NCI-H526 (cell line): Measurements from ENCODE around the gene PTCD3.

Experiments
- DNase-seq, 2 experiments: peaks; one replicate each; lab custom pipeline; 2025; lab: John Stamatoyannopoulos, UW

The PTCD3 gene

DNA sequence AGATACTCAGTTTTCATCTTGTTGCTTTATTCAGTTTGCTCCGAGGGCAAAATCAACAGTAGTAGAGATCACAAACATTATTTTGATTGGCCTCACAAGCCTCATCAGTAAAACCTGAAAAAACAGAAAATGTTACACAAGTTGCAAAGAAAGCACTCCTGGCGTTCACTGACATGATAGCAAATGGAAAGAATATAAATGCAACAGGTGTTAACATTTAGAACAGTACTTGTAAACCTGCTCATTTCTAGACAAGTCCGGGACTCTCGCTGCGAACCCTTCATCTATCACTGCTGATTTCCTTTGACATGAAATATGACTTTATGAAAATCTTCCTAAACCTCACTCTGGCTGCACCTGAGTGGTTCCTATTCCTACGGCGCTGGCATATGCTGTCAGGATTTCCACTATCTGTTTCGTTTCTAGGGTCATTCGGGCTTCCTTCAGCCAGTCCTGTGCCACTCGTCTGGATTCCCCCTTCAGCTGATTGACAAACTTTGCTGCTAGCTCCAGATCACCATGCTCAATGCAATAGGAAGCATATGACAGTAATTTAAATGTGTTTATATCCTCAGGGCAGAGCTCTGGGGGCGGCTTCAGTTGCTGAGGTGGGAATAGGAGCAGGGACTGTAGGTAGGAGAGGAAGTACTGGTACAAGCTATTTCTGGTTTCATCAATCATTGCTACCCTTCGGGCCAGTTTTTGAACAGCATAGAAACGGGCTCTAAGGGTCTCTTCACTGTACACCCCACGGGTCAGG lies 38.1 kb downstream of the PTCD3 start:
- no peak for DNase-seq

DNA sequence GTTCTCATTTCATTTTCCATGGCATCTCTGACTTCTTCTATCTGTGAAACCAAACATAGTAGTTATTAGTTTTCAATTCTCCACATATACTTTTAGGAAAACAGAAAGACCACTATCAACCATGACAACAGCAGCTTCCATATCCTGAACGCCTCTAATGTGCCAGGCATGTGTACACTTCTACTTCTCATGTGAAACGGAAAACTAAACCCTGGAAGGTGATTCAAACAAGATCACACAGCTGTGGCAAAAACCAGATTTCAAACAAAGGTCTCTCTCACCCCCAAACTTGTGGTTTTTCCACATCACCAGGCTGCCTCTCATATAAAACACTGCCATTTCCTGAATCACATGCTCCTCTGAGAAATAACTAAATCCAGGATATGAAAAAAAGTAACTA lies 41.8 kb downstream of the PTCD3 start:
- DNase-seq = no peak

DNA sequence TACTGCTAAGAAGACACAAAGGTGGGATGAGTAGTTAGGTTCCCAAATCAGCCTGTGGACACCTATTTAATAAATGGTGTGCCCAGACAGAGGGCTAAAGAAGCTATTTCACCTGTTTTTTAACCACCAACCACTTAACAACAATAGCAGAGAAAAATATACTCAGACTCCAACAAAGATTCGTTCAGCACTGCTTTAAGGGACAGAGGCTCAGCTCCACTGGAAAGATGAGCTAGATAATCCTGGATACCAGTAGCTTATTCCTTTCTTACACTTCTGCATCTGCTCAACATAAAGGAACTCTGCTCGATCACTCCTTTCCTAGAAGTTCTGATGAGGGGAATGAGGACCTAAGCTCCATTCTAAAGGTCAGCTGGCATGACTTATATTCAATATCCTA lies 44.5 kb downstream of the PTCD3 start:
- no peak for DNase-seq

DNA sequence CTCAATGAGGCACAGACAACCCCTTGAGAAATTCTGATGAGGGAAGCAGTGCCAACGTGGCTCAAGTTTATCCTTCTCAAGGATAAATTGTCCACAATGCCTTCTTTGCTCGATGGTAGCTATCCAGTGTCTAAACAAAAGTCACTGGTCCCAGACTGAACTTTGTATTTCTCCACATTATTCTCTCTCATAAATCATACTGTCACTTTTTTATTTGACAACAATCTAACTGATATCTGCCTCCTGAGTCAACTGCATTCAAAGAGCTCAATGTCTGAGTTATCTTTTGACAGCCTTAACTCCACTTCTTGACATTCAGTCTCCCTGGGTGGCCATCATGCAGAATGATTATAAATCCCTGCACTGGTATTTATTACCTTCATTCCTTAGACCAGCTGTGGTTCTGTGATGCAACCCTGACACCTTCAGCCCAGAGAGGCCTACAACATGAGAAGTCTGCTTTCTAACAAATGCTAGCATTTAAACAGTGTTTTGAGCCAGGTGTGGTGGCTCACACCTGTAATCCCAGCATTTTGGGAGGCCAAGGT lies 51.0 kb downstream of the PTCD3 start:
- no peak for DNase-seq

DNA sequence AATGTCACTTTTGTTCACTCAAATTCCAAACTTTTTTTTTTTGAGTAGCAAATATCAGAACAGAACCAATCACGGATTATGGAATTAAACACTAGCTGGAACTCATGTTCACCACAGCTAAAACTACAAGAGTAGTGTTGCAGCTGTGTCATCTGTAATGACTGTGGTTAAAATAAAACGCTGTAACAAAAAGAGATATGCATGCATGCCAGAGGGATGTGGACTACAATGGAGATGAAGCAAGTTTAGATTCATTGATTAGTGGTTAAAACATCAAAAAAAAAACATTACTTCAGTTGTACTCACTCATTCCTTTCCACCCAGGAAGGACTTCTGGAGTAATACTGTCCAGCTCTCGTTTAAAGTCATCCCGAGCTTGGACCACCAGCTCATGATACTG lies 52.3 kb downstream of the PTCD3 start:
- no peak for DNase-seq

DNA sequence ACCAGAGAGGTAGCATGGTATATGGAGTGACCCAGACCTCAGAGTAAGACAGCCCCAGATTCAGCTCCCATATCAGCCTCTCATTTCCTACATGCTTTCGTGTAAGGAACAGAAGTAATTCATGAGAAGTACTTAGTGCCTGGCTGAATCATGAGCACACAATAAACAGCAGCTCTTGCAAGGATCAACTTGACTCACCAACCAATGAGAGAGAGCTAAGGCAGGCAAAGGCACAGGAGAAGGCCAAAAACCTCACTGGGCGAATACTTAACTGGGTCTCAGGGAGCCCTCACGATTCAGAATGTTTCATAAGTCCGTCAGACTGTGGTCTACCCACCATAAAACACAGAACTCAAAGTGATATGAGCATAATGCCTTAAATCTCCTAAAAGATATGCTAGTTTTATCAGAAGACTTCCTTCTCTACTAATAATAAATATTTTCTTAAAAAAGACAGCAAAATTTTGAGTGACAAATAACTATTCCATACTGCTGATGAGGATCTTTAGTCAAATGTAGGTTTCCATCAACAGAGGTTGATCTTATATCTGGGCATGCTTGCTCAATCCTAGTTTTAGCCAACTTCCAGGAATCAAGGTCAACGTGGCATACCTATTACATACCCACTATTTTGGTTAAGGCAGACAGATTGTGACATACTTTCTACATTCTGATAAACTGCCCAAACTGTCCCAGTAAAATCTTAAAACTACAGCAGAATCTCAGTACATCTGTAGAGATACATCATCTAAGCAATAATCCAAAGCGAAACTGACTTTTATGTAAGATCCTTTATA lies 54.3 kb downstream of the PTCD3 start:
- DNase-seq = no peak

DNA sequence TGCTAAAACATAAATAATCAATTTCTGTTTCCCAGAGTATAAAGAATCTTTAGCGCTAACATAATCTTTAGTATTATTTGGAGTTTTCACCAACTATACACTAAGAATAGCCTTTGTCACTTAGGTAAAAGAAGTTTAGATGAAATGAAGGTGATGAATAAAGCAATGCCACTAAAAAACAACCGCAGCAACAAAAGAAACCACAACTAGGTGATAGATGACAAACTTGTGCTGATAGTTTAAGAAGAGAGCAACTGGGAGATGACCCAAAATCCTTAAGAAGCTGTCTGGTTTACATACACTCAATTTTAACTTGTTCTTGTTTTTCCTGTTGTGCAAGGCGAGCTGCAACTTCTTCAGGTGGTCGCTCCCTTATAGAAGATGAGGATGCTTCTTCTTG lies 64.4 kb downstream of the PTCD3 start:
- DNase-seq = no peak

DNA sequence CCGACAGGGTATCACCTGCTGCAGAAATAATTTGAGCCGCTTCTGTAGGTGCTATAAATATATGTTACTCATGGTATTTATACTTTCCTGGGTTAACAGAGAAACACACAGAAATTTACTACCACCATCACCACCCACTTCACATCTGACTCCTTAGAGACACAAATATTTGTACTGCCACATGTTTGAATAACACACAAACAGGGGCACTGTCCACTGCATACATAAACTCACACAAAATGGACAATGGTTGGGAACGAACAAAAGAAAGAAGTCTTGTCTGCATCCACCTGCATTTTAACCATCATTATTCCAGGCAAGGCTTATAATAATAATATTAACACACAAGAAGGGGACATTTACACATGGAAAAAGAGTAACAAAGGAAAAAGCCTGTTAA lies 65.3 kb downstream of the PTCD3 start:
- DNase-seq = no peak

DNA sequence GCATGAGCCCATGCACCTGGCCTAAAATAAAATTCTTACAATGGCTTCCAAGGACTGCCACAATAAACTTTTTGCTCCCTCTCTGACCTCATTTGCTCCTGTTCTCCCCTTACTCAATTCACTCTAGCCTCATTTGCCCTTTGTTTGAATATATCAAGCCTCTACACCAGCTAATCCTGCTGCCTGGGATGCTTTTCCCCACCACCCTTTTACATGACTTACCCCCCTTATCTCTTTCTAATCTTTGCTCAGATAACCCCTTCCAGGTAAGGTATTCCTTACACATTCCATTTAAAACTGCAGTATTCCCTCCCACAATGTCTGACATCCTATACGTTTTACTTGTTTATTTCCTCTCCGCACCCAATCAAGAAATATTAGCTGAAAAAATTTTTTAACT lies 66.6 kb downstream of the PTCD3 start:
- DNase-seq = no peak

DNA sequence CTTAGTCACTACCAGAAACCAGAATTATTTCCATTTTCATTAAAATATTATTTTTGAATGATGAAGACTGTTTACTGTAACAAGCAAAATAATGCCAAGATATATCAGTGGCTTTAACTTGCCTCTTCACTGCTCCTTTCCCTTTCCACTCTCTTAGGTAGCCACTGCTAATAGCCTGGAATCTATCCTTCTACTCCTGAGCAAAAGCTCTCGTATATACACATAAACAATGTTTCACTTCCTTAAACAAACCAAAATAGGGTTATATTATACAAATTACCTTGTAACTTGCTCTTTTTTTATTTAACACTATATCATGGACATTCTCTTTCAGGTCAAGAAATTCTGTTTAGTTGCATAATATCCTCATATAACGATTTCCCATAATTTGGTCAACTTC lies 68.4 kb downstream of the PTCD3 start:
- DNase-seq = no peak

DNA sequence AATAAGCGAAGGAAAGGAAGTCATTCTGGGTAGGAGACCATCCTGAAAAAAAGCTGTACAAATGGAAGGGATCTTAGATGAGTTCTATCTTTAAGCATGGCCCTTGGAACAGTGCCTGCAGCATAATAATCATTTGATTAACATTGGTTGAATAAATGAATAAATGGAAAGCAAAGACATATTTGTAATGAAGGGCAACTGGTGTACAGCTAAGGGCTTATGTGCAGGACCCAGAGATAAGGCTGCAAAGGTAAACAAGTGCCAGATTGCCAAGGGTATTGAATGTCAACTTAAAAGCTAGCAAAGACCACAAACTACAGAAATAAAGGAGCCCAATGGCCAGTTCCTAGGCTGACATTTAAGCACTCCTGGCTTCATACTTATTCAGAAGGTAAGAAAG lies 69.8 kb downstream of the PTCD3 start:
- no peak for DNase-seq

DNA sequence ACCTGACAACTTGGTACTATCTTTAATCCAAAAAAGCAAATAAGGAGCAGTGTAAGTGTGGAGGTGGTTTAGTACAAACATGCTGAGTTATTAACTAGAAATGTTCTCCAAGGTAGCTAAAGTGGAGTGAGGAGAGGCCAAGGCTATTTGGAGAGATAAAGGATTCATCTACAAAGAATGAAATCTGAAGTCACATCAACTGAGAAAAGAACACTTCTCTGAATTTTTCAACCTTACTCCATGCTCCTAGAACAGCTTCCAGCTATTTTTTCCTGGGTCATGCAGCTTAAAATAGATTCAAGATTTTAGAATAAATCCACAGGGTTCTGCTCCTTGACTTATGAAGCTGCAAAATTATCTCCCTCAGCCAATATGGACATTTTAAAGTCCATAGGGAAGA lies 70.6 kb downstream of the PTCD3 start:
- DNase-seq = no peak

DNA sequence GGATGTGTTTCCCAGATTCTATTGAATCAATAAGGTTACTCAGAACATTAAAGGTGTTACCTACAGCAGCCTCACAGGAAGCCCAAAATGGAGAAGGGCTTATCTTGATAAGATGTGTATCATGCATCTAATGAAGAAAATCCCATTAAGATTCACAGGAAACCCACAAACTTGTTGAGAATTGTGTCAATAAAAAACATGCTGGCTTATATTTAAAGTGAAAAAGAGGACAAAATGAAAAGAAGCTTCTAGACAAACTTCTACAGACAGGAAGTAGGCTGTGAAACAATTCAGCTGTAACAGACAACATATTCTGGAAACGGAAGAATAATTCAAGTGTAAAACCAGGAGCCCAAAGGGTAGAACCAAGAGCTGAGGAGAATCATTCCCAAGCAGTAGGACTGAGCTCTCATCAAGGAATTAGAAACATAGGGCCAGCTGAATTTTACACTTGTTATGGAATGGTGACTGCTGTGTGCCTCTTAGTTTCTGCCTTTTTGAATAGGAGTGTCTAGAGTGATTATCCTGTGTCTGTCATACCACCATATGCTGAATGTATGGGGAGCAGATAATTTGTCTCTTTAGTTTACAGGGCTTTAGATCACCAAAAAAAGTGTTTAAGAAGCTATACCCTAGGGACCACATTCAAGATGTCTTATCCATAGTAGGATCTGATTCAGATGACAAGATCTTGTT lies 79.6 kb downstream of the PTCD3 start:
- DNase-seq = no peak

DNA sequence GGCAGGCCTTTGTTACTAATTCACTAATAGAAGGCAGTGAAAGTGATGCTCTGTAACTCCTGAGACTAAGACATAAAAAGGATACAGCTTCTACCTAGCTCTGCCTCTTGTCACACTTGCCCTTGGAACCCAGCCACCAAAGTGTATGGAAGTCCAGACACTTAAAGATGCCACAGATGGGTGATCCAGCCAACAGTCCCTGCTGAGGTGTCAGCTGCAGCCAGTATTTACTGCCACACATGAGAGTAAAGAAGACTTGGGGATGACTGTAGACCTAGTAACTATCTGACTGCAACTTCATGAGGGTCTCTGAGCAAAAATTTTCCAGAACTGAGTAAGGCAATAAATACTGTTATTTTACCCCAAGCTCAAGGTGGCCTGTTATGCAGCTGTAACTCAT lies 80.4 kb downstream of the PTCD3 start:
- DNase-seq = no peak

DNA sequence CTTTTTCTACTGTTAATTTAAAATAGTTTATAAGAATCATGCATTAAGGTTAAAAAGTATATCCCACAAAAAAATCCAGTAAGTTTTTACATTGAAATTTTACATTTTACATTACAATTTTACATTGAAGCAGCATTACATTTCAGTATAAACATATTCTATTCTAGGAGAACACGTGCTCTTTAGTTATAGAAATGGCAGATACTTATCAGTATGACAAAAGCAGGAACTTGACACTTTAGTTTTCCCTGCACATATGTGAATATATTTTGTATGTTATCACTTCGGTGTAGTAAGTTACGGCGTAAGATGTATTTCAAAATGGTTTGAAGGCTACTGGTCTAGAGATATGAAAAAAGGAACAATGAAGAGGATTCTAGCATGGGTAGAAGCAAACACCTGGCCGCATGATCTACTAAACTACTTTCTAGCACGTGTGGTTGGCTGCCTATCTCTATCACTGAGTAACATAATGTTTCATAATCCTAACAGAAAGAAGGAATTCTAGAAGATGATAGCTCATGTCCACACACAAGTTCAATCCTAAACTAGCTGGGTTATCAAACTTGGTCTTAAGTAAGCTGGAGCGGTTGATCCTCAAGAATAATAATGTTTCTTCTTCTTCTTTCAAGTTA lies 83.9 kb downstream of the PTCD3 start:
- no peak for DNase-seq
